ENCODE measurements around the gene DEPDC1B. TPM values are rescaled to one million over a fixed set of nuclear protein-coding genes. Genes with fewer than 3 reads are reported as not detected.

Gene DEPDC1B
- total and polyA plus RNA-seq, 2 experiments from 2014 or later = 38.3 to 67.9 TPM

DNA sequence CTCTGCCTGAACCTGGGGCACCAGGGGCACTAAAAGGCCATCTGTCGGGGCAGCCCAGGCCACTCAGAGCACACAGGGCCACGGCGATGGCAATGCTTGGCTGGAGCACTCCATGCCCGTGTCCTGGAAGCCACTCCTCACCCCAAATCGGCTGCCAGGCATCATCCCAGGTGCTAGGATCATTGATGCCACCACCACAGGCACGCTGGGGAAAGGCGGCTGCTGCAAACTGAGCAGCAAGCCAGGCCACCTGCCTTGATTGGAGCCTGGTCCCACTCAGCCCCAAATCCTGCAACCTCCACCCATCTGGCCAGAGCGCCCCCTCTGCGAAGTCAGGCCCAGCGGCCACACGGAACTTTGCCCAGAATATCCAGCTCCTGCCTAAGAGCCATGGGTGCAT lies 67.8 kb downstream of the DEPDC1B start (continued):
- TF ChIP-seq, protein P1, sequence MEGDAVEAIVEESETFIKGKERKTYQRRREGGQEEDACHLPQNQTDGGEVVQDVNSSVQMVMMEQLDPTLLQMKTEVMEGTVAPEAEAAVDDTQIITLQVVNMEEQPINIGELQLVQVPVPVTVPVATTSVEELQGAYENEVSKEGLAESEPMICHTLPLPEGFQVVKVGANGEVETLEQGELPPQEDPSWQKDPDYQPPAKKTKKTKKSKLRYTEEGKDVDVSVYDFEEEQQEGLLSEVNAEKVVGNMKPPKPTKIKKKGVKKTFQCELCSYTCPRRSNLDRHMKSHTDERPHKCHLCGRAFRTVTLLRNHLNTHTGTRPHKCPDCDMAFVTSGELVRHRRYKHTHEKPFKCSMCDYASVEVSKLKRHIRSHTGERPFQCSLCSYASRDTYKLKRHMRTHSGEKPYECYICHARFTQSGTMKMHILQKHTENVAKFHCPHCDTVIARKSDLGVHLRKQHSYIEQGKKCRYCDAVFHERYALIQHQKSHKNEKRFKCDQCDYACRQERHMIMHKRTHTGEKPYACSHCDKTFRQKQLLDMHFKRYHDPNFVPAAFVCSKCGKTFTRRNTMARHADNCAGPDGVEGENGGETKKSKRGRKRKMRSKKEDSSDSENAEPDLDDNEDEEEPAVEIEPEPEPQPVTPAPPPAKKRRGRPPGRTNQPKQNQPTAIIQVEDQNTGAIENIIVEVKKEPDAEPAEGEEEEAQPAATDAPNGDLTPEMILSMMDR (conservative IDR thresholded peaks at IDR 0.05; ENCODE audit: low read depth in 2 of 2) = no peak
- TF ChIP-seq, protein P2, sequence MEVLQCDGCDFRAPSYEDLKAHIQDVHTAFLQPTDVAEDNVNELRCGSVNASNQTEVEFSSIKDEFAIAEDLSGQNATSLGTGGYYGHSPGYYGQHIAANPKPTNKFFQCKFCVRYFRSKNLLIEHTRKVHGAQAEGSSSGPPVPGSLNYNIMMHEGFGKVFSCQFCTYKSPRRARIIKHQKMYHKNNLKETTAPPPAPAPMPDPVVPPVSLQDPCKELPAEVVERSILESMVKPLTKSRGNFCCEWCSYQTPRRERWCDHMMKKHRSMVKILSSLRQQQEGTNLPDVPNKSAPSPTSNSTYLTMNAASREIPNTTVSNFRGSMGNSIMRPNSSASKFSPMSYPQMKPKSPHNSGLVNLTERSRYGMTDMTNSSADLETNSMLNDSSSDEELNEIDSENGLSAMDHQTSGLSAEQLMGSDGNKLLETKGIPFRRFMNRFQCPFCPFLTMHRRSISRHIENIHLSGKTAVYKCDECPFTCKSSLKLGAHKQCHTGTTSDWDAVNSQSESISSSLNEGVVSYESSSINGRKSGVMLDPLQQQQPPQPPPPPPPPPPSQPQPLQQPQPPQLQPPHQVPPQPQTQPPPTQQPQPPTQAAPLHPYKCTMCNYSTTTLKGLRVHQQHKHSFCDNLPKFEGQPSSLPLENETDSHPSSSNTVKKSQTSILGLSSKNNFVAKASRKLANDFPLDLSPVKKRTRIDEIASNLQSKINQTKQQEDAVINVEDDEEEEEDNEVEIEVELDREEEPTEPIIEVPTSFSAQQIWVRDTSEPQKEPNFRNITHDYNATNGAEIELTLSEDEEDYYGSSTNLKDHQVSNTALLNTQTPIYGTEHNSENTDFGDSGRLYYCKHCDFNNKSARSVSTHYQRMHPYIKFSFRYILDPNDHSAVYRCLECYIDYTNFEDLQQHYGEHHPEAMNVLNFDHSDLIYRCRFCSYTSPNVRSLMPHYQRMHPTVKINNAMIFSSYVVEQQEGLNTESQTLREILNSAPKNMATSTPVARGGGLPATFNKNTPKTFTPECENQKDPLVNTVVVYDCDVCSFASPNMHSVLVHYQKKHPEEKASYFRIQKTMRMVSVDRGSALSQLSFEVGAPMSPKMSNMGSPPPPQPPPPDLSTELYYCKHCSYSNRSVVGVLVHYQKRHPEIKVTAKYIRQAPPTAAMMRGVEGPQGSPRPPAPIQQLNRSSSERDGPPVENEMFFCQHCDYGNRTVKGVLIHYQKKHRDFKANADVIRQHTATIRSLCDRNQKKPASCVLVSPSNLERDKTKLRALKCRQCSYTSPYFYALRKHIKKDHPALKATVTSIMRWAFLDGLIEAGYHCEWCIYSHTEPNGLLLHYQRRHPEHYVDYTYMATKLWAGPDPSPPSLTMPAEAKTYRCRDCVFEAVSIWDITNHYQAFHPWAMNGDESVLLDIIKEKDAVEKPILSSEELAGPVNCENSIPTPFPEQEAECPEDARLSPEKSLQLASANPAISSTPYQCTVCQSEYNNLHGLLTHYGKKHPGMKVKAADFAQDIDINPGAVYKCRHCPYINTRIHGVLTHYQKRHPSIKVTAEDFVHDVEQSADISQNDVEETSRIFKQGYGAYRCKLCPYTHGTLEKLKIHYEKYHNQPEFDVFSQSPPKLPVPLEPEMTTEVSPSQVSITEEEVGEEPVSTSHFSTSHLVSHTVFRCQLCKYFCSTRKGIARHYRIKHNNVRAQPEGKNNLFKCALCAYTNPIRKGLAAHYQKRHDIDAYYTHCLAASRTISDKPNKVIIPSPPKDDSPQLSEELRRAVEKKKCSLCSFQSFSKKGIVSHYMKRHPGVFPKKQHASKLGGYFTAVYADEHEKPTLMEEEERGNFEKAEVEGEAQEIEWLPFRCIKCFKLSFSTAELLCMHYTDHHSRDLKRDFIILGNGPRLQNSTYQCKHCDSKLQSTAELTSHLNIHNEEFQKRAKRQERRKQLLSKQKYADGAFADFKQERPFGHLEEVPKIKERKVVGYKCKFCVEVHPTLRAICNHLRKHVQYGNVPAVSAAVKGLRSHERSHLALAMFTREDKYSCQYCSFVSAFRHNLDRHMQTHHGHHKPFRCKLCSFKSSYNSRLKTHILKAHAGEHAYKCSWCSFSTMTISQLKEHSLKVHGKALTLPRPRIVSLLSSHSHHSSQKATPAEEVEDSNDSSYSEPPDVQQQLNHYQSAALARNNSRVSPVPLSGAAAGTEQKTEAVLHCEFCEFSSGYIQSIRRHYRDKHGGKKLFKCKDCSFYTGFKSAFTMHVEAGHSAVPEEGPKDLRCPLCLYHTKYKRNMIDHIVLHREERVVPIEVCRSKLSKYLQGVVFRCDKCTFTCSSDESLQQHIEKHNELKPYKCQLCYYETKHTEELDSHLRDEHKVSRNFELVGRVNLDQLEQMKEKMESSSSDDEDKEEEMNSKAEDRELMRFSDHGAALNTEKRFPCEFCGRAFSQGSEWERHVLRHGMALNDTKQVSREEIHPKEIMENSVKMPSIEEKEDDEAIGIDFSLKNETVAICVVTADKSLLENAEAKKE (CRISPR knock-in tag; IDR thresholded peaks at IDR 0.05) = no peak

DNA sequence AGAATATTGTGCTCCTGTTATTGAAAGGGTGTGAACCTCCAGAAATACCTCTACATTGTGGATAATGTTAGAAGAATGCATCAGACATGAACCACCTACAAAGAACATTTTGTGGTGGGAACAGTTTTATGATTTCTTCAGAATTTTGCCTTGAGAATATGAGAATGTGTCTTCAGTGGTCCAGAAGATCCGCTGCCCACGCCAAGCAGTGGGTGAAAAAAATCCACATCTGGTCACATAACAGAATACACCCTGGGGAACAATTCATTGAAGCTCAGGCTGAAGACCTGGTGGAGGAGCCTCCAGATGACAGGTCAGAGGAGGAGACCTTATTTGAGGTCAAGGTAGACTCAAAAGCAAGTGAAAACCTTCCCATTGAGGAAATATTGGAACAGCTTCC lies 69.1 kb downstream of the DEPDC1B start:
- Mint-ChIP-seq H3K36me3 (ENCODE audit: low read depth) (peaks cover 53% of the 10 kb centered on the region), H3K4me3 (no peak overlapping the region), H3K27ac (no peak overlapping the region), H3K27me3 (ENCODE audit: insufficient read depth, low read depth, poor library complexity) (peaks cover 5% of the 10 kb centered on the region), H3K9me3 (0 out of 3 replicates have a peak, but pooled peaks cover 3% of the 10 kb centered on the region), H3K4me1 (no peaks in the 10 kb centered on the region)
- H3K9me2 ChIP-seq (ENCODE audit: insufficient read depth) = no peaks in the 10 kb centered on the region
- no peaks in the 10 kb centered on the region for H3K27me3 ChIP-seq (ENCODE audit: insufficient read depth)
- H4K20me1 ChIP-seq (replicated peaks; ENCODE audit: insufficient read depth) = no peaks in the 10 kb centered on the region
- no peak overlapping the region for H3K4me2 ChIP-seq
- no peak overlapping the region for H2AFZ ChIP-seq
- ATAC-seq (no peak), DNase-seq (ENCODE audit: low spot score) (no peak)
- no peak overlapping the region for H3K4me3 ChIP-seq
- H3K27ac ChIP-seq (ENCODE audit: low read depth) = no peak overlapping the region
- no peaks in the 10 kb centered on the region for H3F3A ChIP-seq (replicated peaks; ENCODE audit: low read depth)
- H3K79me2 ChIP-seq (replicated peaks; ENCODE audit: insufficient read depth) = 0 out of 2 replicates have a peak, but pooled peaks cover 5% of the 10 kb centered on the region
- H3K4me1 ChIP-seq (ENCODE audit: insufficient read depth) = no peaks in the 10 kb centered on the region
- no peaks in the 10 kb centered on the region; the same call in 1 of the 2 replicates for H3K36me3 ChIP-seq (ENCODE audit: insufficient read depth)
- TF ChIP-seq NANOG (IDR thresholded peaks at IDR 0.05; ENCODE audit: borderline replicate concordance) (no peak), CREB1 (CRISPR knock-in tag; IDR thresholded peaks at IDR 0.05; ENCODE audit: low read depth) (no peak), STAT1 (IDR thresholded peaks at IDR 0.05; ENCODE audit: unreplicated experiment) (no peak), ZNF114 (CRISPR knock-in tag; IDR thresholded peaks at IDR 0.05) (no peak), POLR2AphosphoS5 (IDR thresholded peaks at IDR 0.05; ENCODE audit: low read depth) (no peak), EZH2phosphoT487 (IDR thresholded peaks at IDR 0.05; ENCODE audit: unreplicated experiment) (no peak), ZNF331 (CRISPR knock-in tag; IDR thresholded peaks at IDR 0.05; ENCODE audit: low read depth) (no peak)
- TF ChIP-seq, protein P1 (conservative IDR thresholded peaks at IDR 0.05; ENCODE audit: low read depth in 2 of 2) = no peak
- TF ChIP-seq, protein P3, sequence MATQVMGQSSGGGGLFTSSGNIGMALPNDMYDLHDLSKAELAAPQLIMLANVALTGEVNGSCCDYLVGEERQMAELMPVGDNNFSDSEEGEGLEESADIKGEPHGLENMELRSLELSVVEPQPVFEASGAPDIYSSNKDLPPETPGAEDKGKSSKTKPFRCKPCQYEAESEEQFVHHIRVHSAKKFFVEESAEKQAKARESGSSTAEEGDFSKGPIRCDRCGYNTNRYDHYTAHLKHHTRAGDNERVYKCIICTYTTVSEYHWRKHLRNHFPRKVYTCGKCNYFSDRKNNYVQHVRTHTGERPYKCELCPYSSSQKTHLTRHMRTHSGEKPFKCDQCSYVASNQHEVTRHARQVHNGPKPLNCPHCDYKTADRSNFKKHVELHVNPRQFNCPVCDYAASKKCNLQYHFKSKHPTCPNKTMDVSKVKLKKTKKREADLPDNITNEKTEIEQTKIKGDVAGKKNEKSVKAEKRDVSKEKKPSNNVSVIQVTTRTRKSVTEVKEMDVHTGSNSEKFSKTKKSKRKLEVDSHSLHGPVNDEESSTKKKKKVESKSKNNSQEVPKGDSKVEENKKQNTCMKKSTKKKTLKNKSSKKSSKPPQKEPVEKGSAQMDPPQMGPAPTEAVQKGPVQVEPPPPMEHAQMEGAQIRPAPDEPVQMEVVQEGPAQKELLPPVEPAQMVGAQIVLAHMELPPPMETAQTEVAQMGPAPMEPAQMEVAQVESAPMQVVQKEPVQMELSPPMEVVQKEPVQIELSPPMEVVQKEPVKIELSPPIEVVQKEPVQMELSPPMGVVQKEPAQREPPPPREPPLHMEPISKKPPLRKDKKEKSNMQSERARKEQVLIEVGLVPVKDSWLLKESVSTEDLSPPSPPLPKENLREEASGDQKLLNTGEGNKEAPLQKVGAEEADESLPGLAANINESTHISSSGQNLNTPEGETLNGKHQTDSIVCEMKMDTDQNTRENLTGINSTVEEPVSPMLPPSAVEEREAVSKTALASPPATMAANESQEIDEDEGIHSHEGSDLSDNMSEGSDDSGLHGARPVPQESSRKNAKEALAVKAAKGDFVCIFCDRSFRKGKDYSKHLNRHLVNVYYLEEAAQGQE (IDR thresholded peaks at IDR 0.05; ENCODE audit: unreplicated experiment) = no peak

All from GM23338 (cell line).